OCI-LY3 (cell line): ENCODE measurements around the gene KLF3.

Experiments
- EZH2phosphoT487 ChIP-seq: fragments of 200-600 bp; shearing (Covaris generic); IDR thresholded peaks from 2 replicates; pipeline ENCODE4 v1.6.1; 2018; ENCODE audit warnings: antibody characterized with exemption, mixed run types, low read depth
- TF ChIP-seq, protein P1 (sequence below): fragments of 200-600, 300-600 bp; sonication (generic); IDR thresholded peaks from 2 replicates; pipeline ENCODE4 v1.5.1; 2014; ENCODE audit warnings: antibody characterized with exemption, low read length, low read depth

DNA sequence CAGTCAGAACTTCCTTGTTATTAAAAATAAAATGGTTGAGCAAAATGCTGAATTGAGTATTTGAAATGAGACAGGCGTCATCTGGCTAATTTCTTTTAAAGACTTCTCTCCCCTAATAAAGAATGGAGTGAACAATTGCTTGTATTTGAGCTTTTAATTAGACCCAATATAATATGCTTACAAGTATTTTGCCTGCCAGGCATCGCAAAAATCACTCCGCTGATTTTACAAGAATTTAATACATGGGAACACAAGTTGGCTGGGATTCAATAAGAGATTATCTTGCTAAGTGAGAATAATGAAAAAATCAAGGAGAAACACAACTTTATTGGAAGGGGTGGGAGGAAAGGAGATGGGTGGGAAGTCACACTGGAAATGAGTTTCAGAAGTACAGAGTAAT lies 52.3 kb downstream of the KLF3 start:
- TF ChIP-seq, protein P1, sequence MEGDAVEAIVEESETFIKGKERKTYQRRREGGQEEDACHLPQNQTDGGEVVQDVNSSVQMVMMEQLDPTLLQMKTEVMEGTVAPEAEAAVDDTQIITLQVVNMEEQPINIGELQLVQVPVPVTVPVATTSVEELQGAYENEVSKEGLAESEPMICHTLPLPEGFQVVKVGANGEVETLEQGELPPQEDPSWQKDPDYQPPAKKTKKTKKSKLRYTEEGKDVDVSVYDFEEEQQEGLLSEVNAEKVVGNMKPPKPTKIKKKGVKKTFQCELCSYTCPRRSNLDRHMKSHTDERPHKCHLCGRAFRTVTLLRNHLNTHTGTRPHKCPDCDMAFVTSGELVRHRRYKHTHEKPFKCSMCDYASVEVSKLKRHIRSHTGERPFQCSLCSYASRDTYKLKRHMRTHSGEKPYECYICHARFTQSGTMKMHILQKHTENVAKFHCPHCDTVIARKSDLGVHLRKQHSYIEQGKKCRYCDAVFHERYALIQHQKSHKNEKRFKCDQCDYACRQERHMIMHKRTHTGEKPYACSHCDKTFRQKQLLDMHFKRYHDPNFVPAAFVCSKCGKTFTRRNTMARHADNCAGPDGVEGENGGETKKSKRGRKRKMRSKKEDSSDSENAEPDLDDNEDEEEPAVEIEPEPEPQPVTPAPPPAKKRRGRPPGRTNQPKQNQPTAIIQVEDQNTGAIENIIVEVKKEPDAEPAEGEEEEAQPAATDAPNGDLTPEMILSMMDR = no peak
- TF ChIP-seq EZH2phosphoT487 = no peak
